Stimulated activated CD4-positive, alpha-beta T cell treated with anti-CD3 and anti-CD28 coated beads, Interleukin-4, amount 100 ng/mL, for 4 hours (primary cell): Measurements from ENCODE around the gene ZBED1.
"Not testable (repeated sequence)": the region's sequence is repeated elsewhere in the genome, so short reads cannot be mapped to it uniquely, and the experiment has no call there.

ENCODE experiments used
- DNase-seq, 2 experiments: peaks; one replicate each; pipeline ENCODE4 v3.0.0-alpha.2; 2020

ZBED1 gene

DNA sequence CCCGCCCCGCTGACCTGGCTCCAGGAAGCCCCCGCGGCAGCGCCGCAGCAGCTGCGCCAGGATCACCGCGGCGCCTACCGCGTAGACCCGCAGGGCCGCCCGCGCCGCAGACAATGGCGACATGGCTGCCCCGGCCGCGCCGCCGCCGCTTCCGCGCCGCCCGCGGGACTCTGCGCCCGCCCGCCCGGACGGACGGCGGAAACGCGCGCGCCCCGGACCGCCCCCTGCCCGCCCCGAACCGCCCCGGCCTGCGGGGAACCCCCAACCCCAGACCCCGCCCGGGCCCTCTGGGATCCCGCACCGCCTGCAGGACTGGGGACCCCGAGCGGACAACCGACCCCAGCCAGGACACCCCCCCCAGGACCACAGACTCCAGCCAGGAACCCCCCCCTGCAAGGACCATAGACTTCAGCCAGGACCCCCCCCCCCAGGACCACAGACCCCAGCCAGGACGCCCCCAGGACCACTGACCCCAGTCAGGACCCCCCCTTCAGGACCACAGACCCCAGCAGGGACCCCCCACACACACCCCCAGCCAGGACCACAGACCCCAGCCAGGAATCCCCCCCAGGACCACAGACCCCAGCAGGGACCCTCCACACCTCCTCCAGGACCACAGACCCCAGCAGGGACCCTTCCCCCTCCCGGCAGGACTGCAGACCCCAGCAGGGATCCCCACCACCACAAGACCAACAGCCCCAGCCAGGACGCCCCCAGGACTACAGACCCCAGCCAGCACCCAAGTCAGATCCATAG, at the start of gene ZBED1, which contains the start of gene DHRSX:
ZBED1 (minus strand) TSS at position 174 of the 756 bp plus-strand sequence. CDS start 10,257 bp downstream, outside the sequence.
DHRSX (minus strand) TSS at position 174 of the 756 bp plus-strand sequence; CDS start at position 123, 51 bp downstream.
- peak; percentile 26 to 64 for DNase-seq

DNA sequence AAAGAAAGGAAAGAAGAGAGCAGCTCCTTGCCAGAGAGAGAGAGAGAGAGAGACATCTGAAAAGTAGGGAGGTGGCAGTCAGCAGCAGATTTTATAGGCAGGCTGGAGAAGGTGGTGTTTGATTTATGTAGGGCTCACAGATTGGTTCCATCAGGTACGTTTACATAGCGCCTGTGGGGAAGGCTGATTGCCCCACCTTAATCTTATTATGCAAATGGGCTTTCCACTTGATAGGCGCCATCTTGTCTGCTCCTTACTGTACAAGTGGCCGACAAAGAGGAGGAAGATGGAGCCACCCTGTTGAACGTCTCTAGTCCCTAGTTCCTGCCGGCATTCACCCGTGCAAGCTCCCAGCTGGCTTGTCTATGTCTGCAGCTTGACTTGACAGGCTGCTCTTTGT, 49.1 kb upstream of the ZBED1 start:
- DNase-seq = no peak

DNA sequence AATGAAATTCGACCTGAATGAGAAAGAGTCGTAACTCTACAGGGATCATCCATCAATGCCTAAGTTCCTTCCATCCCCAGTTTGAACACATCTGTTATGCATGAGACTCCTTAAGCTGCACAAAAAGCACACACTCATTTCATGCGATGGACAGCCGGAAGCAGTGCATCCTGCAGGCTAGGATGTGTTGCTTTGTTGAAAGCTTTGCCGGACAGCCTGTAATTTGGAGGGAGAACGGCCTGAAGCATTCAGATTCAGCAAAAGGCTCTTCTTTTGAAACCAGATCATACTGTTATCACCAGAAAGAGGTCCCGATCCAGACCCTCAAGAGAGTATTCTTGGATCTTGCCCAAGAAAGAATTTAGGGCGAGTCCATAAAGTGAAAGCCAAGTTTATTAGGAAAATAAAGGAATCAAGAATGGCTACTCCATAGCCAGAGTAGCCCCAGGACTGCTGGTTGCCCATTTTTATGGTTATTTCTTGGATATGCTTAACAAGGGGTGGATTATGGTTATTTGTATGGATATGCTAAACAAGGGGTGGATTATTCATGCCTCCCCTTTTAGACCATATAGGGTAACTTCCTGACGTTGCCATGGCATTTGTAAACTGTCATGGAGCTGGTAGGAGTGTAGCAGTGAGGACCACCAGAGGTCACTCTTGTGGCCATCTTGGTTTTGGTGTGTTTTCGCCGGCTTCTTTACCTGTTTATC, 48.1 kb upstream of the ZBED1 start:
- DNase-seq = no peak

DNA sequence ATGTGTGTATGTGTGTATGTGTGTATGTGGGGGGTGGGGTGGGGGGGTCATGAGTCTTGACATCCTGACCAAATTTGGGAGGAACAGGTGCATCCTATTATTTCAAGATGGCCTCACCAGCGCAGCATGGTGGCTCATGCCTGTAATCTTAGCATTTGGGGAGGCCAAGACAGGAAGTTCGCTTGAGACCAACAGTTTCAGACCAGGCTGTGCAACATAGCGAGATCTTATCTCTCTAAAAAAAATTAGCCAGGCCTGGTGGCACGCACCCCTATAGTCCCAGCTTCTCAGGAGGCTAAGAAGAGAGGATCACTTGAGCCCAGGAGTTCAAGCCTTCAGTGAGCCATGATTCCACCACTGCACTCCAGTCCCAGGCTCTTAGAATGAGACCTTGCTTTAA, 47.0 kb upstream of the ZBED1 start:
- no peak for DNase-seq

DNA sequence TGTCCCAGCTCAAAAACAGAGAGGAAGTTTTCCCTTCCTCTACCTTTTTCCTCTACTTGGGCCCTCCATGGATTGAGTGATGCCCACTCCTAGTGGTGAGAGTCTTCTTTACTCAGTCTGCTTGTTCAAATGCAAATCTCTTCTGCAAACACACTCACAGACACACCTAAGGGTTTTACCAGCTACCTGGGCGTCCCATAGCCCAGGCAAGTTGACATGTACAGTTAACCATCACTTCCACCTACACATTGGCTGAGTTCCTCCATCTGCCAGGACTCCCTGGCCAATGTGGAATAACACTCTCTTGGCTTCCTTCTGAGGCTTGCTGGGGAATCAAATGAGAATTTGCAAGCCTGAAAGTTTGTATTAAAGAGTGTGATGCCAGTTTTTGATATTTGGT, 45.7 kb upstream of the ZBED1 start:
- DNase-seq = no peak

DNA sequence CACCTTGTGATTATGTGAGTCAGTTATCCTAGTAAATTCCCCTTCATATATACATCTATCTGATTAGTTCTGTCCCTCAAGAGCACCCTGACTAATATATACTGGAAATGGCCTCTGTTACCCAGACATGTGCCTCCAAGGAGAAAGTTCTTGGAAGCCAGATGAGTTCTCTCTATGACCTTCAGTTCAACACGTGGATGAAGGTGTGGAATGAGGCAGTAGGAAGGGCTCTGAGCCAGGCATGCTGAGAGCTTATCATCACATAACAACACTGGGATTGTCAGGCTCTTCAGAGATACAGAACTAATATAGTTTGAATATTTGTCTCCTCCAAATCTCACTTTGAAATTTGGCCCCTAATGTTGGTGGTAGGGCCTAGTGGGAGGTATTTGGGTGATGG, 44.4 kb upstream of the ZBED1 start:
- DNase-seq = no peak

DNA sequence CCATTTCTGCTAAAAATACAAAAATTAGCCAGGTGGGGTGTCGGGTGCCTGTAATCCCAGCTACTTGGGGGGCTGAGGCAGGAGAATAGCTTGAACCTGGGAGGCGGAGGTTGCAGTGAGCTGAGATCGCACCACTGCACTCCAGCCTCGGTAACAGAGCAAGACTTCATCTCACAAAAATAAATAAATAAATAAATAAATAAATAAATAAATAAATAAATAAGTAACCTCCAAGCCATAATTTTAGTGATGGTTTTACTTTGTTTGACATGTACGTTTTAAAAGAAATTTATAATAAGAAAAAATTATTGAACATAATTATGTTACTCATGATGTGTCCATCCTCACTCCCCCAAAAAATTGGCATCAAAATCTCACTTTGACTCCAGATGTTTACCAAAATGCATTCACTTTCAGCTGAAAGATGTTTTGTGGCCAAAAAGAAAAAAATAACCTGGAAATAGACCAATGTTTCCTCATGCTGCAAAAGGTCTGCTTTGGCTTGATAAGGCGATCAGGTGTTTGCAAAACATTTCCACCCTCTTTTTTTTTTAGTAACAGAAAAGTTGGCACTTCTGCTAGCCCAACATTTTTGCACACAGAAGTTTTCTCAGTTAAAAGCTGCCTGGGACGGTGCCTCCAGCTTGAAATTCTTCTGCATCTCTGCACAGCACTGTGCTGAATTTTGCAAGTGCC, 42.2 kb upstream of the ZBED1 start:
- no peak for DNase-seq

DNA sequence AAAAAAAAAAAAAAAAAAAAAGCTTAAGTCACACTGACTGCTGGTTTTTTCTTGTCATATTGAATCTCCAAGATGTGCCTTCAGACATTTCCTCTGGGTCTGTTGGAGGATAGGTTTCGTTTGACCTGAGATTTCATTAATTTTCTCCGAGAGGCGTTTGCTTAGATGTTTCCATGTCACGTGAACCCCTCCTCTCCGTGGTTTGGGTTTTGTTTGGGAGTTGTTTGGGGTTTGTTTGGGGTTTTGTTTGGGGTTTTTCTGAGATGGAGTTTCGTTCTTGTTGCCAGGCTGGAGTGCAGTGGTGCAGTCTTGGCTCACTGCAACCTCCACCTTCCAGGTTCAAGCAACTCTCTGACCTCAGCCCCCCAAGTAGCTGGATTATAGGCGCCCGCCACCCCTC, 40.8 kb upstream of the ZBED1 start:
- no peak for DNase-seq

DNA sequence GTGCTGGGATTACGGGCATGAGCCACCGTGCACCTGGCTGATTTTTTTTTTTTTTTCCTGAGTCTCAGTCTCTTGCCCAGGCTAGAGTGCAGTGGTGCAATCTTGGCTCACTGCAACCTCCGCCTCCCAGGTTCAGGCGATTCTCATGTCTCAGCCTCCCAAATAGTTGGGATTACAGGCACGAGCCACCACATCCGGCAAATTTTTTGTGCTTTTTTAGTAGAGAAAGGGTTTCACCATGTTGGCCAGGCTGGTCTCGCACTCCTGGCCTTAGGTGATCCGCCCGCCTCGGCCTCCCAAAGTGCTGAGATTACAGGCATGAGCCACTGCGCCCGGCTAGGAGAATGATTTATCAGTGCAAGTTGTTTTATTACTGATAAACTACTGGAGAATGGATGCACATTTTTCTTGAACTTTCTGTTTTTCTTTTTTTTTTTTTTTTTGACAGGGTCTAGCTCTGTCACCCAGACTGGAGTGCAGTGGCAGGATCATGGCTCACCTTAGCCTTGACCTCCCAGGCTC, 39.7 kb upstream of the ZBED1 start:
- no peak for DNase-seq

DNA sequence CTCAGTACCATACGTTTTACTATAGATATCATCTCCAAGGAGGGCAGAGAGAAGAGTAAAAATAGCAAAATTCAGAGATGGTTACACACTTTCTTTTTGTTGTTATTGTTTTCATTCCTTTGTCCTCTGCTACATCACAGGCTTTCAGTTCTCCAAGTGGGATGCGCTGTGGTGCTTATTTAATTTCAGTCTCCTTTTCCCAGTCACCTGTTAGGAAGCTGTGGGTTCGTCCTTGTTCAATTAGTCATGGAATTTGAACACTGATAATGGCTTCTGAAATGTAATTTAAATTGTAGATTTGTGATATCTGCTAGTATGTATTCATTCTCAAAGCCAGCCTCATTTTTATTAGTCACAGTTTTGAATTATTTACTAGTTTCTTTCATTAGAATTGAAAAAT, 38.8 kb upstream of the ZBED1 start:
- no peak for DNase-seq

DNA sequence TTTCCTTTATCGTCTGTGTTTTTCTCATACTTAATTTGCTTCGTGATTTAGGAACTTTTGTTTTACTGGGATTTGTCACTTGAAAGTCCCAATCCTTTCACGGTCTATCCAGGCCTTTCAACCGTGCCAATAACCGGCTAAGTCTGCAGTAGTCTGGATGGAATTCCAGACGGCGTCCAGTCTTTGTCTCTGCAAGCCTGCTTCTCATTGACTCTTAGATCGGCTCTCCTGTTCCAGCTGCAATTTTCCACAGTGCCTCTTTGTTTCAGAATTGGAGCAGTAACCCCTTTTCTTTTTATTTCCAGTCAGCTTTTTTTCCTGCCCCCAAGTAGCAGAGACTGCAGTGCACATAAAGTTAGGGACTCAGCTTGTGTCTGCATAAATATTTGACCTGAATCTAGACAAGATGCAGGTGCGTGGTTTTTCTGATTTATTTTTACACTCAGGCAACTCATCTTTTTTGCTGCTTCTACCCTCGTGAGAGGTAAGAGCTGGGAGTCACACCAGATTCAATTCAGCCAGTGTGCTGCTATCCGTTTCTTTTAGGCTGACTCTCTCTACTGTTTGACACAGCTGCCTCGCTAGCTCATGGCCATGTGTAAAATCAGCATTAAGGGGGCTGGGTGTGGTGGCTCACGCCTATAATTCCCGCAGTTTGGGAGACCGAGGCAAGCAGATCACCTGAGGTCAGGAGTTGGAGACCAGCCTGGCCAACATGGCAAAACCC, 37.4 kb upstream of the ZBED1 start:
- no peak for DNase-seq

DNA sequence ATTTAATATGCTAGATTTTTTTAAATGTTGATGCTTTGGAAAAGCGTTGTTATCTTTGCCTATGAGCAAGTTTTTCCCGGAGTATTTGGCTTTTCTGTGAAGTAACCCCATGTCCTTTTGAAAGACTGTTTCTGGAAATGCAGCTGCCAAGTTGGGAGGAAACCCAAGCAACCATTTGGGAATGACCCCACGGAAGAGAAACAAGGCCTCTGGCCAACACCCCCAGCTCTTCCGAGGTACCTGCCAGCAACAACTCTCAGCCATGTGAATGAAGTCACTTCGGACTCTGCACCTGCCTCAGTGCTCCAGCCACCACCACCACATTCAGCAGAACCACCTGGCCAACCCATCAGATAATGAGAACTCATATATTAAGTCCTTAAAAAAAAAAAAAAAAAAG, 36.2 kb upstream of the ZBED1 start:
- no peak for DNase-seq

DNA sequence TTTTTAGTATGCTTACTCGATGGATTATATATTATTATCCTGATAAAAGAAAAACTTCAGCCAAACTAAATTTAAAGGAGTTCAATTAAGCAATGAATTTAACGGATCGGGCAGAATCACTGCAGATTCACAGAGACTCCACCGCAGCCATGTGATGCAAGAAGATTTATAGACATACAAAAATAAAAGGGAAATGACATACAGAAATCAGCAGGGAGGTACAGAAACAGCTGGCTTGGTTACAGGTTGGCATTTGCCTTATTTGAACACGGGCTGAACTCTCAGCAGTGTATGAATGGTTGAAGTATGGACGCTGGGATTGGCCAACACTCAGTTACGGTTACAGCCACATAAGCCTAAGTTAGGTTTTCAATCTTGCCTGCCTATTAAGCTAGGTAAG, 35.4 kb upstream of the ZBED1 start:
- DNase-seq = no peak

DNA sequence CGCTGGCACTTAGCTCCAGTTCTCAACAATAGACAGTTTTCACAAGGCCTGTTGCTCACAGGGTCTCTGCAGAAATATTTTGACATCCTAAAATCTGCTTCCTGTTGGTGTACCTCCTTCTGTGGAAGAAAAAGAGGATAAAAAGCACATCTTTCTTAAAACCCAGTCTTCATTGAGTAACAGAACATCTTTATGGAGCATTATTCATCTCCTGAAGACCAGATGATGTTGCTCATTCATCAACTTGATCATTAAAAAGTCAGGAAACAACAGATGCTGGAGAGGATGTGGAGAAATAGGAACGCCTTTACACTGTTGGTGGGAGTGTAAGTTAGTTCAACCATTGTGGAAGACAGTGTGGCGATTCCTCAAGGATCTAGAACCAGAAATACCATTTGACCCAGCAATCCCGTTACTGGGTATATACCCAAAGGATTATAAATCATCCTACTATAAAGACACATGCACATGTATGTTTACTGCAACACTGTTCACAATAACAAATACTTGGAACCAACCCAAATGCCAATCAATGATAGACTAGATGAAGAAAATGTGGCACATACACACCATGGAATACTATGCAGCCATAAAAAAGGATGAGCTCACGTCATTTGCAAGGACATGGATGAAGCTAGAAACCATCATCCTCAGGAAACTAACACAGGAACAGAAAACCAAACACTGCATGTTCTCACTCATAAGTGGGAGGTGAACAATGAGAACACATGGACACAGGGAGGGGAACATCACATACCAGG, 33.7 kb upstream of the ZBED1 start:
- DNase-seq = not testable (repeated sequence)

DNA sequence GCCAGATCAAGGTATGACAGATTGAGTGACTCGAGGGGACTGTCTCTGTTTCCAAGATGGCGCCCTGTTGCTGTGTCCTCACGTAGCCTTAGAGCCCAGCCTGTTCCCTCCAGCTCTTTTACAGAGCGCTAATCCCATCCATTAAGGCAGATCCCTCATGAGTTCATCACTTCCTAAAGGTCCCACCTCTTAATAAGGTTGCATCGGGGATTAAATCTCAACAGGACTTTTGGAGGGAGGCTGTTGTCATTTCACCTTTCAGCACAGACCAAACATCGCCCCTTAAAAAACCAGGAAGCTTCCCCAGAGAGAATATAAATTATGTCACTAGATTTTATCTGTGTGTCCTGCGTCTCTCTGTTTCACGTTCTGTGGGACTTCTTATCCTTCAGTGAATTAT, 32.6 kb upstream of the ZBED1 start:
- no peak for DNase-seq

DNA sequence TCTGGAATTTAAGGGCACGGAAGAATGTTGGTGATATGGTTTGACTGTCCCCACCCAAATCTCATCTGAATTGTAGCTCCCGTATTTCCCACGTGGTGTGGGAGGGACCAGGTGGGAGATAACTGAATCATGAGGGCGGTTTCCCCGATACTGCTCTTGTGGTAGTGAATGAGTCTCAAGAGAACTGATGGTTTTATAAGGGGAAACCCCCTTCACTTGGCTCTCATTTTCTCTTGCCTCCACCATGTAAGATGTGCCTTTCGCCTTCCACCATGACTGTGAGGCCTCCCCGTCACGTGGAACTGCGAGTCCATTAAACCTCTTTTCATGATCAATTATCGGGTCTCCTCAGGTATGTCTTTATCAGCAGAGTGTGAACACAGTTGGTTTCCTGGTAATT, 25.6 kb upstream of the ZBED1 start:
- no peak for DNase-seq

DNA sequence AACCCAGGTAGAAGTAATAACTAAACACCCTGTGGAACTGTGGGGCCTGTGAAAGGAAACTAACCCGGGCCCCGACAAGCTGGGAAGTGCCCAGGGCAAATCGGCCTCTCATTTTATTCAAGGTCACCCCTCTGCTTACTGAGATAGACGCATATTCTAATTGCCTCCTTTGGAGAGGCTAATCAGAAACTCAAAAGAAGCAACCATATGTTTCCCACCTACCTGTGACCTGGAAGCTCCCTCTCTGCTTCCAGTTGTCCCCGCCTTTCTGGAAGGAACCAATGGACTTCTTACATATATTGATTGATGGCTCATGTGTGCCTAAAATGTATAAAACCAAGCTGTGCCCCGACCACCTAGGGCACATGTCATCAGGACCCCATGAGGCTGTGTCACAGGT, 23.1 kb upstream of the ZBED1 start:
- DNase-seq = no peak

DNA sequence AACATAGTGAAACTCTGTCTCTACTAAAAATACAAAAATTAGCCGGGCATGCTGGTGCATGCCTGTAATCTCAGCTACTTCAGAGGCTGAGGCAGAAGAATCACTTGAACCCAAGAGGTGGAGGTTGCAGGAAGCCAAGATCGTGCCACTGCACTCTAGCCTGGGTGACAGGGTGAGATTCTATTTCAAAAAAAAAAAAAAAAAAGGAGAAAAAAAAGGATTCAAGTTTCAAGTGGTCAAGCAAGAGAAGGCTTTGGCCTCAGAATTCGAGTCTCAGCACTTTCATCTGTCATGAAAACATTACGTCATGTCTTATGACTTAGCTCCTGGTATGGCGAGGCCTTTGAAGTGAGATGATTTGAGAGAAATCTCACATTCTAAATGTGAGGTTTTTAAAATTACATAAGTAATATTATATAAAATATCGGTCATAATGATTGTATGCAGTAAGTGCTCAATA, 21.2 kb upstream of the ZBED1 start:
- no peak for DNase-seq

DNA sequence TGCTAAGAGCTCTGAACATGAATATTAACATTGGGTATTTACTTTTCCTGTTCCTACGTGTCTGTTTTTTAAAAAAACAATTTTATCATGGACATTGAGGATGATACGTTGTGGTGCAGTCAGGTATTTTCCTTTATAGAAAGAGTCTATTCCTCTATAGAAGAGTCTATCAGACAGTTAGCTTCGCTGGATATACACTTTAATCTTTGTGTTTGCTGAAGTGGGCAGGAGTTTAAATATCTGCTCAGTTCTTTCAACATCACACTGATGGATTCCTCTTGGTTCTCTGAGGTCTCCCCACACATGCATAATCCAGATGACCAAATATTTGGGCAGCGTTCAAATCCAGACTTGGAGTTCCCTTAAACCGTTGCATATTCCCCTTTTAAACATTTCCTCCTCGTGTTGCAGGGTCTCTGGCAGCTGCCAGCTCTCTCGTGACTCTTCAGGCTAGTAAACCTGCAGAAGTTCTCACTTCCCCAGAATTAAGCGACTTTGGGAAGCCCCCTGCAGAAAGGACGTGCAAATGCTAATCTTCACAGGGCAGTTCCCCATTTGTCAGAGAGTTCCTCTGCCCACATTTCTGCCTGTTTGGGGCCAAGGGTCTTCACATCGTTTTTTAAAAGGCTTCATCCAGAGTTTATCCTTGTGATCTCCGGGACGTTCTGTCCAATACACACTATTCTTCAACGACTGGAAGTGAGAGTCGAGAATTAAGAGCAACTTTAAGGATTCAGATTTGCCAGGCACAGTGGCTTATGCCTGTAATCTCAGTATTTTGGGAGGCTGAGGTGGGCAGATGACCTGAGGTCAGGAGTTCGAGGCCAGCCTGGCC, 20.5 kb upstream of the ZBED1 start:
- no peak for DNase-seq

DNA sequence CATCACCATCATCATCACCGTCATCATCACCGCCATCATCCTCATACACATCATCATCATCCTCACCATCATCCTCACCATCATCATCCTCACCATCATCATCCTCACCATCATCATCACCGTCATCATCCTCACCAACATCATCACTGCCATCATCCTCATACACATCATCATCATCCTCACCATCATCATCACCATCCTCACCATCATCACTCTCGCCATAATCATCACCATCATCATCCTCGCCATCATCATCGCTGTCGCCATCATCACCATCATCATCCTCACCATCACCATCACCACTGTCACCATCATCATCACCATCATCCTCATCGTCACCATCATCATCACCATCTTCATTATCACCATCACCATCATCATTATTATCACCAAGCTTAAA, 19.8 kb upstream of the ZBED1 start:
- no peak for DNase-seq

DNA sequence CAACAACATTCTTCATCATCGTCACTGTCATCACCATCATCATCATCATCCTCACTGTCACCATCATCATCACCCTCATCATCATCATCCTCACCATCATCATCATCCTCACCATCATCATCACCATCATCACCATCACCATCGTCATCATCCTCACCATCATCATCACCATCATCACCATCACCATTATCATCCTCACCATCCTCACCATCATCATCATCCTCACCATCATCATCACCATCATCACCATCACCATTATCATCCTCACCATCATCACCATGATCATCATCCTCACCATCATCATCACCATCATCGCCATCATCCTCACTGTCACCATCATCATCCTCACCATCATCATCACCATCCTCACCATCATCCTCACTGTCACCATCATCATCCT, 18.9 kb upstream of the ZBED1 start:
- DNase-seq = not testable (repeated sequence)
